Activated CD4-positive, alpha-beta T cell treated with anti-CD3 and anti-CD28 coated beads, Interleukin-2, amount 10 ng/mL, durations not matched to agents 24 days and 14 days (primary cell): Measurements from ENCODE around the gene NRN1L. TPM values are rescaled to one million over a fixed set of nuclear protein-coding genes. Genes with fewer than 3 reads are reported as not detected.

Experiments used
- DNase-seq: peaks from one replicate; pipeline ENCODE4 v3.0.0; 2022
- H3K27ac Mint-ChIP-seq: one replicate; pipeline ENCODE4 v1.8.0; 2022; ENCODE audit warnings: mild to moderate bottlenecking, mixed read lengths
- H3K27me3 Mint-ChIP-seq: one replicate; pipeline ENCODE4 v1.8.0; 2022; ENCODE audit warnings: mixed read lengths
- H3K36me3 Mint-ChIP-seq: one replicate; pipeline ENCODE4 v1.8.0; 2022; ENCODE audit warnings: low read depth, mild to moderate bottlenecking, mixed read lengths
- H3K4me1 Mint-ChIP-seq: one replicate; pipeline ENCODE4 v1.8.0; 2021; ENCODE audit warnings: mixed read lengths
- H3K4me3 Mint-ChIP-seq: one replicate; pipeline ENCODE4 v1.8.0; 2022; ENCODE audit warnings: mild to moderate bottlenecking, moderate library complexity, mixed read lengths
- H3K9me3 Mint-ChIP-seq: one replicate; pipeline ENCODE4 v1.8.0; 2021; ENCODE audit warnings: mixed read lengths
- intact Hi-C: fragments of 100-400 bp; cut with micrococcal nuclease; formaldehyde crosslinking; loops from one replicate; pipeline ENCODE4 v1.15.1; 2023
- total RNA-seq: library from RNA; stranded (reverse); gene quantifications from 2 replicates; pipeline ENCODE4 v1.2.3, GENCODE V29; 2022

NRN1L gene
- total RNA-seq, 1 donor from 2014 or later: 0.63 TPM

GRCh38 chr16:67934306-67935100 is 49.8 kb downstream of the NRN1L start:
- Mint-ChIP-seq H3K36me3 (peaks cover 48% of the 10 kb centered on the region), H3K27me3 (no peaks in the 10 kb centered on the region), H3K27ac (peak overlapping the region; percentile 92), H3K9me3 (no peaks in the 10 kb centered on the region), H3K4me1 (peaks cover 23% of the 10 kb centered on the region), H3K4me3 (peak overlapping the region; percentile 100)
- intact Hi-C loops: loop anchor here (1.0 to 10.0 kb wide), 9 partner anchors 41 to 452 kb away; partner anchors contain the start of genes ACD, AGRP, ATP6V0D1 and C16orf86
- DNase-seq: no peak

GRCh38 chr16:67935101-67935401 is 50.4 kb downstream of the NRN1L start:
- no peak for DNase-seq
- Mint-ChIP-seq H3K4me3 (peak overlapping the region; percentile 100), H3K27me3 (no peaks in the 10 kb centered on the region), H3K9me3 (no peaks in the 10 kb centered on the region), H3K4me1 (peaks cover 28% of the 10 kb centered on the region), H3K27ac (peak overlapping the region; percentile 92), H3K36me3 (peaks cover 45% of the 10 kb centered on the region)
- intact Hi-C loops: loop anchor here (1.0 to 10.0 kb wide), 9 partner anchors 42 to 453 kb away; partner anchors contain the start of genes ACD, AGRP, ATP6V0D1 and C16orf86

GRCh38 chr16:67935402-67936123 is 50.9 kb downstream of the NRN1L start:
- Mint-ChIP-seq H3K36me3 (peaks cover 47% of the 10 kb centered on the region), H3K27me3 (no peaks in the 10 kb centered on the region), H3K4me3 (peak overlapping the region; percentile 100), H3K9me3 (no peaks in the 10 kb centered on the region), H3K4me1 (peaks cover 33% of the 10 kb centered on the region), H3K27ac (peak overlapping the region; percentile 92)
- intact Hi-C loops: loop anchor here (1.0 to 10.0 kb wide), 10 partner anchors 42 to 453 kb away; partner anchors contain the start of genes ACD, AGRP, ATP6V0D1 and C16orf86
- peak; percentile 98 for DNase-seq

Other genes with a start within 250 kb of the NRN1L start
- gene CARMIL2, start 239.7 kb upstream of the NRN1L start, total RNA-seq: 219 and 229 TPM in 2 replicates
- 54.0 and 55.1 TPM in 2 replicates for gene ACD, start 224.6 kb upstream of the NRN1L start, total RNA-seq
- gene PARD6A, start 223.9 kb upstream of the NRN1L start, total RNA-seq: 13.5 and 14.0 TPM in 2 replicates
- gene ENKD1, start 218.1 kb upstream of the NRN1L start, total RNA-seq: 12.7 and 13.8 TPM in 2 replicates
- gene C16orf86, start 218.1 kb upstream of the NRN1L start, total RNA-seq: 0.68 and 1.5 TPM in 2 replicates
- gene GFOD2, start 165.6 kb upstream of the NRN1L start, total RNA-seq: 16.2 and 18.3 TPM in 2 replicates
- 18.2 and 18.6 TPM in 2 replicates for gene RANBP10, start 78.3 kb upstream of the NRN1L start, total RNA-seq
- gene TSNAXIP1, start 78.0 kb upstream of the NRN1L start, total RNA-seq: 0.65 and 0.80 TPM in 2 replicates
- gene THAP11, start 42.6 kb upstream of the NRN1L start, total RNA-seq: 46.4 and 48.7 TPM in 2 replicates
- gene NUTF2, start 38.0 kb upstream of the NRN1L start, total RNA-seq: 184 and 188 TPM in 2 replicates
- gene CENPT, start 37.2 kb upstream of the NRN1L start, total RNA-seq: 37.0 and 44.5 TPM in 2 replicates
- 112 and 122 TPM in 2 replicates for gene EDC4, start 11.8 kb upstream of the NRN1L start, total RNA-seq
- 14.4 and 16.3 TPM in 2 replicates for gene PSKH1, start 8.4 kb downstream of the NRN1L start, total RNA-seq
- gene CTRL, start 47.0 kb downstream of the NRN1L start, total RNA-seq: 6.0 and 6.5 TPM in 2 replicates
- 211 and 214 TPM in 2 replicates for gene PSMB10, start 52.0 kb downstream of the NRN1L start, total RNA-seq
- 16.5 and 18.2 TPM in 2 replicates for gene LCAT, start 59.2 kb downstream of the NRN1L start, total RNA-seq
- 40.6 and 44.7 TPM in 2 replicates for gene SLC12A4, start 83.8 kb downstream of the NRN1L start, total RNA-seq
- not detected in 2 replicates for gene DPEP3, start 95.6 kb downstream of the NRN1L start, total RNA-seq
- gene DPEP2, start 114.6 kb downstream of the NRN1L start, total RNA-seq: 1.7 and 2.3 TPM in 2 replicates
- not detected in 2 replicates for gene DPEP2NB, start 131.0 kb downstream of the NRN1L start, total RNA-seq
- 23.9 and 26.1 TPM in 2 replicates for gene DDX28, start 138.3 kb downstream of the NRN1L start, total RNA-seq
- 35.3 and 42.6 TPM in 2 replicates for gene DUS2, start 138.4 kb downstream of the NRN1L start, total RNA-seq
- gene NFATC3, start 200.5 kb downstream of the NRN1L start, total RNA-seq: 143 and 146 TPM in 2 replicates